Keratinocyte (primary cell): ENCODE data around the gene MTA3. TPM values are rescaled to one million over a fixed set of nuclear protein-coding genes. Genes with fewer than 3 reads are reported as not detected.

ENCODE experiments used
- DNase-seq: peaks from one replicate; pipeline ENCODE4 v3.0.0-alpha.2; 2011; ENCODE audit warnings: low read depth, missing footprints, low spot score
- FAIRE-seq: peaks from 2 replicates; lab custom pipeline; 2011; peaks lifted over from hg19 to GRCh38; lab: Jason Lieb, UNC
- H2AFZ ChIP-seq: 2 replicates; pipeline ENCODE4 v1.6.0; 2012; ENCODE audit warnings: low read length, control low read depth, inconsistent platforms; ENCODE audit not compliant: control insufficient read depth
- H3K27ac ChIP-seq: 2 replicates; pipeline ENCODE4 v1.5.1; 2011; ENCODE audit warnings: low read length; ENCODE audit not compliant: control insufficient read depth, insufficient read depth
- H3K27me3 ChIP-seq: 3 replicates; pipeline ENCODE4 v1.6.0; 2011; ENCODE audit warnings: low read length; ENCODE audit not compliant: control insufficient read depth, insufficient read depth; ENCODE audit errors: extremely low read depth
- H3K36me3 ChIP-seq, 2 experiments: 2 replicates in 1 of 2; 3 replicates in 1 of 2; pipeline ENCODE4 v1.5.1; 2011; ENCODE audit warnings: low read length in 2 of 2, mild to moderate bottlenecking in 1 of 2; ENCODE audit not compliant: control insufficient read depth in 2 of 2, insufficient read depth in 2 of 2; ENCODE audit errors: extremely low read depth in 1 of 2
- H3K4me1 ChIP-seq: 3 replicates; pipeline ENCODE4 v1.5.1; 2011; ENCODE audit warnings: low read length; ENCODE audit not compliant: control insufficient read depth, insufficient read depth; ENCODE audit errors: extremely low read depth
- H3K4me2 ChIP-seq: 3 replicates; pipeline ENCODE4 v1.6.0; 2011; ENCODE audit warnings: low read depth, low read length; ENCODE audit not compliant: control insufficient read depth, insufficient read depth; ENCODE audit errors: extremely low read depth
- H3K4me3 ChIP-seq, 3 experiments: fragments of 200-600 bp in 1 of 3; sonication (generic) in 1 of 3; 2 replicates in 2 of 3; 3 replicates in 1 of 3; pipeline ENCODE4 v1.5.1; 2011 to 2016; ENCODE audit warnings: low read length in 3 of 3, mild to moderate bottlenecking in 3 of 3, control low read depth in 2 of 3, inconsistent platforms in 1 of 3, low read depth in 1 of 3, mixed read lengths in 1 of 3, mixed run types in 1 of 3, moderate library complexity in 1 of 3; ENCODE audit not compliant: control insufficient read depth in 2 of 3, insufficient read depth in 2 of 3; ENCODE audit errors: extremely low read depth in 1 of 3
- H3K79me2 ChIP-seq: 2 replicates; pipeline ENCODE4 v1.6.0; 2012; ENCODE audit warnings: low read length; ENCODE audit not compliant: control insufficient read depth, insufficient read depth
- H3K9ac ChIP-seq: 3 replicates; pipeline ENCODE4 v1.6.0; 2011; ENCODE audit warnings: low read length; ENCODE audit not compliant: control insufficient read depth, insufficient read depth; ENCODE audit errors: extremely low read depth
- H3K9me1 ChIP-seq: 3 replicates; pipeline ENCODE4 v1.6.0; 2011; ENCODE audit warnings: low read length; ENCODE audit not compliant: control insufficient read depth, insufficient read depth; ENCODE audit errors: extremely low read depth
- H3K9me3 ChIP-seq: 2 replicates; pipeline ENCODE4 v1.5.1; 2012; ENCODE audit warnings: low read depth, low read length; ENCODE audit not compliant: control insufficient read depth
- H4K20me1 ChIP-seq: 3 replicates; pipeline ENCODE4 v1.6.0; 2011; ENCODE audit warnings: low read length; ENCODE audit not compliant: control insufficient read depth, insufficient read depth; ENCODE audit errors: extremely low read depth
- EZH2 ChIP-seq: IDR thresholded peaks from one replicate; pipeline ENCODE4 v1.6.1; 2012; ENCODE audit warnings: inconsistent platforms, mild to moderate bottlenecking, low read length, moderate library complexity
- dilution Hi-C: fragments of 300-500 bp; cut with MboI; formaldehyde crosslinking; loops from one replicate; pipeline ENCODE4 v1.7.0; 2020; ENCODE audit warnings: low sequenced_read_pairs; ENCODE audit not compliant: extremely low pct_ligation_motif_present
- polyA plus RNA-seq, 5 experiments: library from polyadenylated mRNA; depleted of rRNA in 3 of 5; stranded (reverse) in 3 of 5; stranded (forward) in 1 of 5; unstranded in 1 of 5; fragments of >200 nt; gene quantifications; 1 replicate in 1 of 5; 2 replicates in 3 of 5; 3 replicates in 1 of 5; pipeline versions ENCODE4 v1.2.1 to v1.2.3, GENCODE V29; 2011 to 2012; ENCODE audit warnings: missing spikeins in 2 of 5, low read depth in 1 of 5, low replicate concordance in 1 of 5
- TF ChIP-seq, protein P1 (sequence below), 3 experiments: IDR thresholded peaks in 1 of 3; conservative IDR thresholded peaks in 1 of 3; optimal IDR thresholded peaks in 1 of 3; 2 replicates in 2 of 3; 3 replicates in 1 of 3; pipeline versions ENCODE3 to v1.5.1; 2011; ENCODE audit warnings: low read length in 3 of 3, mild to moderate bottlenecking in 3 of 3, moderate library complexity in 2 of 3, control low read depth in 1 of 3, inconsistent platforms in 1 of 3; ENCODE audit not compliant: insufficient read depth in 2 of 3; ENCODE audit errors: extremely low read depth in 1 of 3

MTA3 gene
- polyA plus RNA-seq, 1 donor (not counting 4 experiments of a cell fraction or from before 2014, with no cell fraction given): 34.3 TPM

DNA sequence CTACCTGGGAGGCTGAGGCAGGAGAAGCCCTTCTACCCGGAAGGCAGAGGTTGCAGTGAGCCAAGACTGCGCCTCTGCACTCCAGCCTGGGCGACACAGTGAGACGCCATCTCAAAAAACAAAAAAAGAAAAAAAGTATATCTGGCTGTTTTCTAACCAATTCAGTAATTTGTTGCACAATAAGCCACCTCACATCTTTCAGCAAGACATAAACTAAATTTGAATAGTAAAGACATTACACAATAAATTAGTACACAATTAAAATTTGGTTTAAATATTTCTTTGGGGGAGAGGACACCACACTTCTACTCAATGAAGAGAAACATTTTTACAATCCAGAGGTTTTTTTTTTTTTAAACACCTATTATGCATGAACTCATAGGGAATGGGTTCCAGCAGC lies 36.0 kb upstream of the MTA3 start:
- TF ChIP-seq, protein P1, sequence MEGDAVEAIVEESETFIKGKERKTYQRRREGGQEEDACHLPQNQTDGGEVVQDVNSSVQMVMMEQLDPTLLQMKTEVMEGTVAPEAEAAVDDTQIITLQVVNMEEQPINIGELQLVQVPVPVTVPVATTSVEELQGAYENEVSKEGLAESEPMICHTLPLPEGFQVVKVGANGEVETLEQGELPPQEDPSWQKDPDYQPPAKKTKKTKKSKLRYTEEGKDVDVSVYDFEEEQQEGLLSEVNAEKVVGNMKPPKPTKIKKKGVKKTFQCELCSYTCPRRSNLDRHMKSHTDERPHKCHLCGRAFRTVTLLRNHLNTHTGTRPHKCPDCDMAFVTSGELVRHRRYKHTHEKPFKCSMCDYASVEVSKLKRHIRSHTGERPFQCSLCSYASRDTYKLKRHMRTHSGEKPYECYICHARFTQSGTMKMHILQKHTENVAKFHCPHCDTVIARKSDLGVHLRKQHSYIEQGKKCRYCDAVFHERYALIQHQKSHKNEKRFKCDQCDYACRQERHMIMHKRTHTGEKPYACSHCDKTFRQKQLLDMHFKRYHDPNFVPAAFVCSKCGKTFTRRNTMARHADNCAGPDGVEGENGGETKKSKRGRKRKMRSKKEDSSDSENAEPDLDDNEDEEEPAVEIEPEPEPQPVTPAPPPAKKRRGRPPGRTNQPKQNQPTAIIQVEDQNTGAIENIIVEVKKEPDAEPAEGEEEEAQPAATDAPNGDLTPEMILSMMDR (optimal IDR thresholded peaks at IDR 0.05 in 1 of 3, IDR thresholded peaks at IDR 0.05 in 1 of 3, conservative IDR thresholded peaks at IDR 0.05 in 1 of 3; ENCODE audit: extremely low read depth in 1 of 3, insufficient read depth in 2 of 3, low read length in 3 of 3): no peak
- TF ChIP-seq EZH2: no peak
- Histone ChIP-seq H3K27ac (no peak overlapping the region), H3K9me1 (no peaks in the 10 kb centered on the region), H3K27me3 (no peaks in the 10 kb centered on the region), H2AFZ (no peak overlapping the region), H3K79me2 (no peaks in the 10 kb centered on the region), H3K36me3 (no peaks in the 10 kb centered on the region), H4K20me1 (no peaks in the 10 kb centered on the region), H3K9ac (no peak overlapping the region), H3K4me1 (no peaks in the 10 kb centered on the region), H3K9me3 (no peaks in the 10 kb centered on the region), H3K4me3 (no peak overlapping the region), H3K4me2 (no peak overlapping the region)
- no peak for FAIRE-seq
- no peak for DNase-seq
- dilution Hi-C loops: no loop called here

DNA sequence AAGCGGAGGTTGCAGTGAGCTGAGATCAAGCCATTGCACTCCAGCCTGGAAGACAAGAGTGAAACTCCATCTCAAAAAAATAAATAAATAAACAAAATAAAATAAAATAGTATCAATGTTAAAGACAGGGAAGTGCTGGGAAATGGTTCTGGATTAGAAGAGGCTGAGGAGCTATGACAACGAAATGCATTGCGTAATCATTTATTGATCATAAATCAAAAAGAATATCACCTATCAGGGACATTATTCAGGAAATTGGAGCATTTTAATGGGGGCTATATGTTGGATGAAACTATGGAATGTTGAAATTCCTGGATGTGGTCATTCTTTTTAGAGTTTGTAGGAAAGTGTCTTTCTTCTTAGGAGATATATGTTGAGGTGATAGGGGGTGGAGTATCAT lies 30.9 kb upstream of the MTA3 start:
- H3K27me3 ChIP-seq: no peaks in the 10 kb centered on the region
- no peak overlapping the region for H2AFZ ChIP-seq
- H4K20me1 ChIP-seq: no peaks in the 10 kb centered on the region
- no peak for FAIRE-seq
- TF ChIP-seq EZH2: no peak
- TF ChIP-seq, protein P1 (optimal IDR thresholded peaks at IDR 0.05 in 1 of 3, IDR thresholded peaks at IDR 0.05 in 1 of 3, conservative IDR thresholded peaks at IDR 0.05 in 1 of 3; ENCODE audit: extremely low read depth in 1 of 3, insufficient read depth in 2 of 3, low read length in 3 of 3): no peak
- dilution Hi-C loops: no loop called here
- no peak overlapping the region for H3K9ac ChIP-seq
- no peak overlapping the region for H3K4me2 ChIP-seq
- no peaks in the 10 kb centered on the region for H3K9me3 ChIP-seq
- DNase-seq: no peak
- no peaks in the 10 kb centered on the region for H3K36me3 ChIP-seq
- no peak overlapping the region for H3K27ac ChIP-seq
- H3K4me3 ChIP-seq: no peak overlapping the region
- H3K9me1 ChIP-seq: no peaks in the 10 kb centered on the region
- no peaks in the 10 kb centered on the region for H3K4me1 ChIP-seq
- H3K79me2 ChIP-seq: no peaks in the 10 kb centered on the region
